Measurements from ENCODE around the gene WDSUB1.

Gene WDSUB1

DNA sequence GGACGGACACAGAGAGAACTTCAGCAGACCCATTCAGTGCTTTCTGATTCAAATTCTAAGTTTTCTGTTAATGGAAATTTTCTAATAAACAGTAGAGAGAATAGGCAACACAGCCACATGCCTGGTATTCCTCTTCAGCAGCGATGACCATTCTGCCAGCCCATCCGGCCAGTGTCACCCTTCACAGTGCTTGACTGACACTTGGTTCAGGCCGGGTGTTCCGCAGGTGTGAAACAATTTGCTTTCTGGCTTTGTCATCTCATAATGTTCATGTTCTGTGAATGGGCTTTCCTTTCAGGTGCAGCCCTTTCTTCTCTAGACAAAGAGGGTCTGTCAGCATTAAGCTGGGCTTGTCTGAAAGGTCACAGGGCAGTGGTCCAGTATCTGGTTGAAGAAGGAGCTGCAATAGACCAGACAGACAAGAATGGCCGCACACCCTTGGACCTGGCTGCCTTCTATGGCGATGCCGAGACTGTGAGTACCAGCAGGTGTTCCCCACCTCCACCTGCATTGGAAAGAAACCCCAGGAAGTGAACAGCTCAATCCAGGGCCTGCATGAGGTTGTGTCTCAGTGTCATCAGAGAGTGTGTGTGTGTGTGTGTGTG is 67.0 kb downstream of the WDSUB1 start:
- DNase-seq = no peak

DNA sequence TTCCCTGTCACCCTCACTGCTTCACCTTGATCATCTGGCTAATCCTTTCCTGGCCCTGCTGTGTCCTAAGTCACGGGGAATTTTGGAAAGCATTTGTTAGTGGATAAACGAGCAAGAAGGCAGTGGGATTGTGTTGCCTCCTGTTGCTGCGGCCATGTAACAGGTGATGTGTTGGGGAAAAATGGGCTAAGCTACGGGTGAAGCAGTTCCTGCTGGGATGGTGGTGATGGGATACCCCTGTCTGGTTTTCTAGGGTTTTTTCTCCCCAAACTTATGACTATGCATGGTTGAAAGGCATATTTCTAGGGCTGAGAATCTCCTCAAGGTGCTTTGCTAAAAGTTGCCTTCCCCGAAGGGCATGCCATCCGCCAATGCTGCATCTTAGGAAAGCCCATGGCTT is 68.1 kb downstream of the WDSUB1 start:
- DNase-seq = no peak

DNA sequence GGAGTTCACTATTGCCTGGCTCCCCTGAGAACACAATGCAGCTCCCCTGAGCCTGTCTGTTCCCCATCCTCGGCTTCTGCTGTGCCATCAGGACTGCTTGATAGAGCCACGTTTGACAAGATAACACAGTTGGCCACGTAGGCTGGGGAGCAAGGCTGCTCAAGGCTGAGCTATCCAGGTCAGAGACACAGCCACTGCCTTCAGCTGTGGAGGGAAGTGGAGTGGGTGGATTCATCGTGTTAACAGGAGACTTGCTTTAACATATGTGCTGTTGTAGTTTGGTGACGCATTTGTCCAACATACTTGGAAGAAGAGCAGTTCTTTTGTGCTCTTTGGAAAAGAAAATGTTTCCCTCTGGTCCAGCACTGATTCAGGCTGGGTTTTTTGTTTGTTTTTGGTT is 68.8 kb downstream of the WDSUB1 start:
- no peak for DNase-seq

DNA sequence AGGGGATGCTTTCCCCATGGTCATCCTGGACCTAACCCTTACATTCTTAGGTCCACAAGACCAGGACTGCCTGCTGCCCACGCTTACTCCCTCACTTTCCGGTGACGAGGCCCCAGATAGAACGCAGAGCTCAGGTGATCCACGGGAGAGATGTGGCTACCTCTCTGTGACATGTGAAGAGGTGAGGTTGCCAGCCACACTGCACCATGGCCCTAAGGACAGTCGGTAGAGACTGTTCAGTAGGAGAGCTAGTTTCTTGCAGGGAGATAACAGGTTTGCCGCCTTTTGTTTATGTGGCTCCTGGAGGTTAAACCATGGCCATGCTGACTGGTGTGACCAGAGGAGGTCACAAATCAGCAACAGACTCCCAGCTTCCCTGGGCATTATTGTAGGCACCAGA is 71.4 kb downstream of the WDSUB1 start:
- no peak for DNase-seq

DNA sequence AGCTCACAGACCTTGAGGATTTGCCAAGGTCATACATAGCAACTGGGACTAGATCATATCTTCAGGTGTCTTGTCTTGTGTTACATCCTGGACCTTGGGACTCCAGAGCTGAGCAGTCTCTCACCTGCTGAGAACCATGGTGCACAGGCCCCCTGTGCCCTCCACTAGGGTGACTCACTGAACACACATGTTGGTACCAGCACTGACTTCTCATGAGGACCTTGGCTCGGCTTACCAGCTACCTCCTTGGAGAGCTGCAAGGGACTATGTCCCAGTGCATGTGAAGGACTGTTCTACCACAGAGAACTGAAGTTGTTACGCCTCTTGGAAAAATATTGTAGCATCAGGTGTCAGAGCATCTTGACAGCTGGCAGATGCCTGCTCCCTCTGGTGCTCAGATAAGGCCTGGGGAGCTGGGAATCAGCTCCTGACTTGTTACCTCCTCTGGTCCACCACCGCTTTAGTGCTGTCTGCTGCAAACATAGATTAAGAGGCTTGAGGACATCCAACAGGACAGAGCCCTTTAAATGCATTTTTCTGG is 72.1 kb downstream of the WDSUB1 start:
- DNase-seq = no peak

DNA sequence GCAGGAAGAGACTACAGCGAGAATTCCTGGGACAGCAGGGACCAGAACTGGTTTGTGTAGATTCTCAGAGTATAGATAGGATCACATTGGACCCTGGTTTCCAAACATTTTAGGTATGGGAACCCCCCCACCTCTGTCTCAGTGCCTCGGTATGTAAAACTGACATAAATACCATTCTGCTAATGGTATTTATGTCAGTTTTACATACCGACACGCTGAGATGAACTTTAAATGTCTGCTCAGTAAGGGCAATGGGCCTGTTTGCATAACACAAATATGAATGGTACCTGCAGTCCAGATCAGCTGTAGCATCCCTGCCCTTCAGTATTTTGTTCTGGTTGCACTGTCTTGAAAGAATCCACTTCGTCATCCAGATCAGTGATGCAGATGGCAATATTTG is 73.2 kb downstream of the WDSUB1 start:
- no peak for DNase-seq

DNA sequence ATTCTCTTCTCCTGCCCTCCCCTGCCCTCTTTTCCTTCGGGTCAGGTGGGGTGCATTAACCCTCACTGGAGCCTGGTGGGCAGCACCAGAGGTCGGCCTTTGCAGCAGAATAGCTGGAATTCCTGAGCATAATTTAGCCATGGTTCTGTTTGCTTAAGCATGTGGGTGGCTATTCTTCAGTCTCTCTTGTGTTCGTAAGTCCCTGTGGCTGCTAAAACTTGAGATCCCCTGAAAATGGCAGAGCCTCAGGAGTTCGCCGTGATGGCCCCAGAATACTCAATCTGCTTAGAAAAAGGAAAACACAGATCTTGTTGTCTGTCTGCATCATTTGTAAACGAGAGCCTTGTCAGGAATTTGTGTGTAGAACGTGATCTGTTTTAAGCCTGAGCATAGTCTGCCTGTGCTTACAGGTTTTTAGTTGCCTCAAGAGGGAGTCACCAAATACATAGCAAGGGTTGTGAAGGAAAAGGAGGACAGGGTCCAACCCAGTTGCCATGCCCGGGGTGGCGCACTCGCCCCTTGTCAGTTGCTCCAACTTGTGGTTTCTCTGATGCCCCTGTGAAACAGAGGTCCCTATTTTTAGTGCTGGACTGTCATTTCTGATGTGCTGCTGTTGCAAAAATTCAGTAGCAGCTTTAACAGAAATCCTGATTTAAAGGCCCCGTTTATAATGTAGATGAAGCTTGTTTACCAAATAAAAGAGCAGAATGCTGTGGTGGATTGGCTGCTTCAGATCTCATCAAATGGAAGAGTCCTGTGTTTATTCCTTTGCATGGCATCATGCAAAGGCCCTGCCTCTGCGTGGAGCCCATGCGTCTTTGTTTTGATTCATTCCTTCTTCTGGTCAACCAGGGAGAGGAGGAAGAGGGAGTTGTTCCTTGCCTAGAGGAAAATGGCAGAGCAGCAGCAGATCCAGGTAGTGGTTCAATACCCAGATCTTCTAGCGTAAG is 74.8 kb downstream of the WDSUB1 start:
- no peak for DNase-seq

DNA sequence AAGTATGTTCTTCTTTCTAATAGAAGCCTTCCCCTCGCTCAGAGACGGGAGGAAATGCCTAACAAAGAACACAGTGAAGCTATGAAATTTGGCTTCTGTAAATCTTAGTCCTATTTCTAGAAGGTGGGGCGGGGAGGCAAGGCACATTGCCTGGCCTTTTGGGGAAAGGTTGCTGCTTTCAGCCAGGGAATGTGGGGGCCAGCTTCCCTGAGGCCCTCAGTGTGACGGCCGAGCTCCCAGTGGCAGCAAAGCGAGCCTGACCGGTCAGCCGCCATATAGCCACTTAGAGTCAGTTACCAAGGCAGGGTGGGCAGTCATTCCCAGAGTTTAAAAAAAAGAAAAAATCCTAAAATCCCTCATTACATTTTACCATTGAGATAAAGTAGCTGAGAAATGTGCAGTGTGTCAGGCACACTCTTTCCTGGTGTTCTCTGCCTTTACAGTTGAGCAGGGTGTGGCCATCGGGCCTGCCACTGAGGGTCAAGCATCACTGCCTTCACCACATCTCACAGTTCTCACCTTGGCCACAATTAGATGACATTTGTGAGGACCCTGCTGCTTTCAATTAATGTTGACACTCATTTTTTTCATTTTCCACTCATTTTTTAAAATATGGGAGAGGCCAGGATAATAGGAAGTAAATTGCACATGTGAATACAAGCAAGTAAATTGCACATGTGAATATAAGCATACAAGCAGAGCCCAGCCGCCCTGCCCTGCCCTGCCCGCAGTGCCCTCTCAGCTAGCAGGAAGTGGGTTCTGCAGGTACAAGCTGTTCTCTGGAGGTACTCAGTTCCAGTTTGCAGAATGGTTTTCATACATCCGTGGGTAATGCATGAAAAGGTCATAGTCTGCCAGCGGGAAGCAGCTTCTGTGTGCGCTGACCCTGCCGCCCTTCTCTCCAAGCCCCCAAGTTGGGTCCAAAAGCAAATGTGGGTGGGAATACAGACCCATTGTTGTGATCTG is 76.9 kb downstream of the WDSUB1 start:
- DNase-seq = peak; percentile 40

DNA sequence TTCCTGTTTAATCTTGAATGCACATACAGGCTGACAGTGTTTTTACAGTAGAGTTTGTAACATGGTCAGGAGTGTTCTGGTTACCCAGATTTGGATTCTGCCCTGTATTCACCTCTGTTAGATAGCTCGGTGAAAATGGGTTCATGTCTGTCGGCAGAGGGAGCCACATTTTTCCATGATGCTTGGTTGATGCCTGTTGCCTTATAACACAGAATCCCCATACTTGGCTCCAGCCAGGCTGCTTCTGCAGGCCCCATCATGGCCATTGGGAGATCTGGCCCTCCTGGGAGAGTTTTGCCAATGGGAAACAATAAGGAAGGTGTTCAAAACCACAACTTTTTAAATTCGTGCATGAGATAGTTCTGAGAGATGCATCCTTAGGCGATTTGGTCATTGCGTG is 78.1 kb downstream of the WDSUB1 start:
- no peak for DNase-seq

DNA sequence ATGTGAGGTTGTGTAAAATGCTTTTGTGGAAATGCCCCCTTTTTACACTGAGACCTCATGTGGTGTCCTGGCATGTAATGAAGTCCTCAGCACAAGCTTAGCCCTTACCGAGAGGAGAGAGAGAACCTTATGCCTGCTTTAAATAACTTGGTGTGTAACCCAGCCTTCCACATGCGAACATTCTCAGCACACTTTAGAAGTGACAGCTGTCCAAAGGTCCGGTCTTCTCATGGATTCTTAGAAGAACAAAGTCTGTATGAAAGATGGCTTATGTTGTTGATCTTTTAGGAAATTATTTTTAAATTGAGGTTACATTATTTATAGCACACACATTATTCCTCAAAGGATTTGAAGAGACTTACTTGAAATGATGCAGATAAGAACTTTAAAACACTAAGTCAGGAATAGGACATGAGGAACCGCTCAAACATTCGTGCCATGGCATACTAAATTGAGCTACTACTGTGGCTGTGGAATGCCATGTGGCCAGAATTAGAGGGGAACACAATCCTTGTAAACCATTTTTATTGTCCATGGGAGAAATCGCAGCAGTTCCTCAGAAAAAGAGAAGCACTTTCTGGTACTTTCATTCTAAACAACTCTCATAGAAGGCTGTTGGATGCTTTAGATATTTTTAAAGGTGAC is 79.6 kb downstream of the WDSUB1 start:
- DNase-seq = no peak

DNA sequence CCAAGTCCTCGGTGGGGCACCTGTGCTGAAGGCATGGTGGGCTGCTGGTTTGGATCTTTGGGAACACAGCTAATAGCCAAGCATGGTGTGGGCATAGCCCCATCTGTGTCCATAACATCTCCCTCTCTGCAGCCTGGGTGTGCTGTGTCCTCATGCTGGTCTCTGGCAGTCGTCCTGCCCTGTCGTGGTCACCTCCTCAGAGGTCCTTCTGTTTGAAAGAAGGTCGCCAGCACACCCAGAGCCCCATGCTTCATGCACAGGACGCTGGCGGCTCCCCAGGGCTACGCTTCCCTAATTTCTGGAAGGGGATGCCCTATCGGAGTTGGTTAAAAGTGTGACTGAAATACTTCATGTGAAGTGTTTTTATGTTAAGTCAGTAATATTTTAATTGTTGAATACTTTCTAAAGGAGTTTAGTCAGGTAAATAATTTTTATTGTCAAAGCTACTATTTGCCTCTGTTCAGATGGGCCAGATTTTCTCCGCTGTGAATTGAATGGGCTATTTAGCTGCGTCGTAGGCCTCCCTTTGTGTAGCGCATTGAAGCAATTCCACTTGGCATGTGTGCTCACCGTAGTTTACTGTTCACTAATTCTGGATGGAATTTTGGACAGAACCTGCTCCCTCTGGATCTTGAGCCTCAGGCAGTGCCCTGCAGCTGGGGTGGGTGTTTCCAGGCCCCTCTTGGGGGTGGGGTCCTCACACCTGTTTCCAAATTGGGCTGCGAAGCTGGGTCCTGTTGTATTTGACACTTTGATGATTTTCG is 81.9 kb downstream of the WDSUB1 start:
- no peak for DNase-seq

DNA sequence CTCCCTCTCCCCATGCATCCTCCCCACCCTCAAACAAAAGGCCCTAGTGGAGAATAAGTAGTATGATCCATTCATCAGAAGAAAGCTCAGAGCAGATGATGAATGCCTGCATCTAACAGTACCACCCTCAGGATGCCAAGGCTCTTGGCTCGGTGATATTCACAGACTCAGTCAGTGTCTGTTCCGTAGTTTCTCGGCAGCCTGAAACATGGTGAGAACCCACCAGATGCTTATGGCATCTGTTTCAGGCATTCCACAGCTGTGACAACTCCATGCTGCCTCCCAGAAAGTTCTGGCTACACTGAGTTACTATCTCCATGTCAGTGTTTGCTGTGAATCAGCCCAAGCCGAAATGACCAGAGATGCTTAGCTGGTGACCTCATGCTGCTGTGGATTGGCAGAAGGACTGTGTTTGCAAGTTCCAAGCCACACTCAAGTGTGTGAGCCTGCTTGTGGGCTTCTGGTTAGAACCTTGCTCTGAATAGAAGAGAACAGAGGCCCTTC is 83.9 kb downstream of the WDSUB1 start:
- no peak for DNase-seq

DNA sequence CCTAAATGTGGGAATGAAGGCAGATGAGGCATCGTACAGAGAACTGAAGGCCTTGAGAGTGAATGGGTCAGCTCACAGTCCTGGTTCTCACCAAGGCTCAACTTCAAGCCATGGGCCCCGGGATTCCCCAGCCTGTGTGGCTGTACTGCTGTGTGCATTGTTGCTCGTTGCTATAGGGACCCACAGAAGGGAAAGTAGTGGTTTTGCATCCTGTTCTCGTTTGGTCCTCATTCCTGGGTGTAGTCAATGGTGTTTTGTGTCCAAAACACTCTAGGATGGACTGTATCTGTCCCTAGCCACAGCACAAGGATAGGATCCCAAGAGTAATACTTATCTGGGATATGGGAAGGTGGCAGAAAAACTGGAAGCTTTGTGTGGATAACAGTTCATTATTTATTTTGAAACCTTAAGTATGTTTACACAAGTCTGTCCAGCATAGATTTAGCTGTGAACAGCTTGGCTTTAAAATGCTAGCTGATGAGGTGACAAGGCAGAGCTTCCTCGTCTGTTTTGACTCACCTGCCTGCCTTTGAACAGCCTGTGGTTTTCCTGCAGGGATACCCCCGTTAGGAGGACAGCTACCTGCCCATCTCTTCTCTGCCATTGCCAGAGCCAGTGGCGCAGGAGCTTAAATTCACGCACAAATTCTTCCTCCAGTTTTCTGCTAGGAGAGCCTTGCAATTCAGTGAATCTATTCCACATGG is 85.0 kb downstream of the WDSUB1 start:
- DNase-seq = no peak

DNA sequence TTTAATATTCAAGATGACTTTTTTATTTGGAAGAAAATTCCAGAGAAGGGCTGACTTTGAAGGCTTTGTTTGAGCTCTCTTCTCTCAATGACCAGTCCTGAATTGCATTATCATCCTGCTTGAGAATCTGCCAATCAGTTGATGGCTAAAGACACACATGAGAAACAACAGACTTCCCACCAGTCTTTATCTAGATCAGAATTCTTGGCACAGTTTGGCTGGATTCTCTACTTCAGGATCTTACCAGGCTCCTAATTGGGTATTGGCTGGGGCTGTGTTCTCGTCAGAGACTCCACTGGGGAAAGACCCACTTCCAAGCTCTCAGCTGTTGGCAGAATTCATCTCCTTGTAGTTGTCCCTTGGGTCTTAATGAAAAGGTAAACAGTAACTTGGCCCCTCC is 86.0 kb downstream of the WDSUB1 start:
- DNase-seq = no peak

DNA sequence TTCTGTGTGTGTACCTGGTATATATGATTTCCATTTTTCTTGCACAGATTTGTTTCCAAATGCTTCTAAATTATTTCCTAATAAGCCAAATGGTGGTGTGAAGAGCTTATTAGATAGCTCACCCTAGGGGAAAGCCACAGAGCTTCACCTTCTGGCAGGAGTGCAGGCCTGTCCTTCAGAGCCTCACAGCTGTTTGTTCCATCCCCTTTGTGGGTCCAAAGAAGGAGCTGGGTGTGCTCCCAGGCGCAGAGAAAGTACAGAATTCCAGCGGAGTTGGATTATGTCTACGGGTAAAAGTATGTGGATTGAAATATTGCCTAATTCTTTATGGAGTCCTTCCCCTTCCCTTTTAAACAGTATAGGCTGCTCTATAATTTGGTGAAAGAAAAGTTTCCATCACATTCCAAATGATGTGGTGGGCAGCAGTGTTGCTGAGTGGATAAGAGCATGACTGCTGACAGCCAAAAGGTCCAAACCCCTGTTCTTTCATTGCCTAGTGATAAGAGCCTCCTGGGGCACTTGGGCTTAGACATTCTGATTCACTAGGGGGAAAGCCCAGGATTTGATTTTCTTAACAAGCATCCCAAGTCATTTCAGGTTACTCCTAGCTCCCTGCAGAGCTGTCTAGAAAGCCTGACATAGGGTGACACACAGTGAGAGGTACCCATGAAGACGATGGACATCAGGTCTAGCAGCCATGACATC is 86.6 kb downstream of the WDSUB1 start:
- no peak for DNase-seq

DNA sequence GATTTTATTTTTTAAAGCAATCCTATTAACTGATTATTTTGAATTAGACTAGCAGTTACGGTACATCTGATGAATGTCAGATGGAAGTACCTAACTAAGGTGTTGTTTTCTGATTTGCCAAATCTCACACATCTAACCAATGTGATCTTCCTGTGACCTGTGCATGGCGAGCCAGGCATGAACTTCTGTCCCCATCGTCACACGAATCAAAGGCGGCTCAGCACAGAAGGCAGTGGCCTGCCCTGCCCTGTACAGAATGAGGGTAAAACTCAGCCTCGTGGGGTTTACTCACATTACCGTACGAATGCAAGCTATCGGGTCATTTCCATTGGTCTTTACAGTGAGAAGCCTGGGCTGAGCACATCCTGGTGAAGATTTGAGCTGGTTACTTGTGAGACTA is 87.3 kb downstream of the WDSUB1 start:
- no peak for DNase-seq

DNA sequence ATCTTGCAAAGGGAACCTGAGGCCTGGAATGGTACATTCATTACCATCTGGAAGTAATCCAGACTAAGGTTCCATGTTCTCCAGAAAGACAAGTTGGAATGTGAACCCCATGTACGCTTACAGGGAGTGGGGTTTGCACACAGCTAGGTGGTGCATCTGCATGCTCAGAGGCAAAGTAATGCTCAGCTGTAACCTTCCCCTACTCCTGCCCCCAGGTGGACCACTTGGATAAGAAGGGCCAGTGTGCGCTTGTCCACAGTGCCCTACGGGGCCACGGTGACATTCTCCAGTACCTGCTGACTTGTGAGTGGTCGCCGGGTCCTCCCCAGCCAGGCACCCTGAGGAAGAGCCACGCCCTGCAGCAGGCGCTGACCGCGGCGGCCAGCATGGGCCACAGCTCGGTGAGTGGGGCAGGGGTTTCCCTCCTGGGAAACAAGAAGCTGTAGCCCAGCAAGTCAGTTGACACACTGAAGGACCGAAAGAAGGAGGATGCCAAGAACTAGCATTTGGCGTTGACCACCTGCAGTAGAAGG is 90.0 kb downstream of the WDSUB1 start:
- DNase-seq = no peak

DNA sequence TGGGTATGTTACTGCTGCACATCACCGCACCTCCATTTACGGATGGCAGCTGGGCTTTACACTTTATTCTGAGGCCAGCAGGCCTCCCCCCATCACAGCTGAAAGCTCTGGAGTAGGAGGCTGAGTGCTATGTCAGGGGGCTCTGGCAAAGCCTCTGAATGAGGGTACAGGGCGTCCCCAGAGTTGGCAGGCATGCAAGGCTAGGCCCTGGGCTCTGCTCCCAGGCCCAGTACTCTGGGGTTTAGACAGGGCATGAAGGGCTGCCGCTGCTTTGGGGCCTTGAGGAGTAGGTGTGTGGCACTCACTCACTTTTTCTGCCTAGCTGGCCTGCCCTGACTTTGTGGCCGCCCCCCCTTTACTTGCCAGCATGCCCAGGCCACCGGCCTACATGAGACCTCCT is 90.8 kb downstream of the WDSUB1 start:
- no peak for DNase-seq

DNA sequence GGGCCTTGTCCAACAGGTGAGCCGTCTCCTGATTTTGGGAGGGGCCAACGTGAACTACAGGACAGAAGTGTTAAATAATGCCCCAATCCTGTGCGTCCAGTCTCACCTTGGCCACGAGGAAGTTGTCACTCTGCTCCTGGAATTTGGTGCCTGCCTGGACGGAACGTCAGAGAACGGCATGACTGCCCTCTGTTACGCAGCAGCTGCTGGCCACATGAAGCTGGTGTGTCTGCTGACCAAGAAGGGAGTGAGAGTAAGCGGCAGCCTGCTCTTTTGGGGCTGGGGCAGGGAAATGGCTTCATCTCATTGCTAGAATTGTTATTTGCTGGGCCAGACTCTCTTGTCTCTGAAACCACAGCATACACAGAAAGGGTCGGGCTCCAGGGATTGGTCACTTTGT is 92.3 kb downstream of the WDSUB1 start:
- no peak for DNase-seq

DNA sequence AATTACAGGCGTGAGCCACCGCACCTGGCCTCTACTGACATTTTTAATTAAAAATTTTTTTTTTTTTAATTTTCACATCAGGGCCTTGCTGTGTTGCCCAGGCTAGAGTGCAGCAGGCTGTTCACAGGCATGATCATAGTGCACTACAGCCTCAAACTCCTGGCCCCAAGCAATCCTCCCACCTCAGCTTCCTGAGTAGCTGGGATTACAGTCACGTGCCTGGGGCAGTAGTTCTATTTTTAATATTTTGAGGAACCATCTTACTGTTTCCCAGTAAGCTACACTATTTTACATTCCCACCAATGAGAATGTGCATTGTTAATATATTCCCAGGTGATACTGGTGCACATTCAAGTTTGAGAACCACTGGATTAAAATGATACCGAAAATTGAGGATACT is 92.7 kb downstream of the WDSUB1 start:
- DNase-seq = no peak
